Measurements from ENCODE around the gene AP2M1. TPM values are rescaled to one million over a fixed set of nuclear protein-coding genes. Genes with fewer than 3 reads are reported as not detected.

Gene AP2M1
- total RNA-seq, 1 experiment from 2014 or later, result 353 TPM

DNA sequence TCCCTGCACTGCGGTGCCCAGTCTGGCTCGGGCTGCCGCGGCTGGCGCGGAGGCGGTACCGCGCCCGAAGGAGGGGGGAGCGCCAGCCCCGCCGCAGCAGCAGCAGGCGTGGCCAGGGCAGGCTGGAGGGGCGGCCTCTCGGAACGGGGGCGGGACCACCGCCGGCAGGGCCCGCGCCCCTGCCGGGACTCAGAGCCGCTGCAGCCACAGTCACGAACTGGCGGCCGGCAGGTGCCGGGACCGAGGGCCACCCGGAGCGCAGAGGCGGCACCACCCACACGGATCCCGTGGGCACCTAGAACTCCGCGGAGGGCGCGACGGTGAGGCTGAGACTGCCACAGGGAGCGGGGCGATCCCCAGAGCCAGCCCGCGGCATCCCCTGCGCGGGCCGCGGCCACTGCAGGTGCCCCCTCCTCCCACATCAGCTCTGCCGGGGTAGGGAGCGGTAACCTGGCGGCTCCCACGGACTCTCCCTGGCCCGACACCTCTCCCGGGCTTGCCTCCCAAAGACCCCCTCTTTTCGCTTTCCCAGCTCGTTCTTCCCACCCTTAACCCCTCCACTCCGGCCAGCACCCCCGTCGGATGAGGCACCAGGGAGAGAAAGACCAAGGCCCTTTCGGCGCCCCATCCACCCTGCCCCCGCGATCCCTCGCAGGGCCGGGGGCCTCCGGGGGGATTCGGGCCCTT is 54.9 kb downstream of the AP2M1 start, which contains the start of gene VWA5B2:
Gene VWA5B2, plus strand, starts transcription at position 192 of the 687 bp plus-strand sequence. CDS start 944 bp downstream, outside the sequence.
- Histone ChIP-seq H3K27ac (ENCODE audit: low read depth, low read length) (peak within 1 kb of the TSS; percentile 52; the same call in 1 of the 2 replicates), H4K20me1 (ENCODE audit: insufficient read depth) (no peaks in the 10 kb centered on the region), H2AFZ (ENCODE audit: low read depth, low read length, poor library complexity, severe bottlenecking) (no peak within 1 kb of the TSS), H3K4me3 (replicated peaks in 1 of 2; ENCODE audit: low read depth in 1 of 2, low read length in 2 of 2) (peak within 1 kb of the TSS; percentile 73 to 77), H3K9me3 (ENCODE audit: control insufficient read depth in 1 of 2, insufficient read depth in 1 of 2, low read depth in 1 of 2, low read length in 2 of 2) (no peaks in the 10 kb centered on the region), H3K4me2 (ENCODE audit: low read length) (peak within 1 kb of the TSS; percentile 97), H3K4me1 (ENCODE audit: control insufficient read depth in 1 of 2, insufficient read depth in 2 of 2, low read length in 2 of 2) (peaks cover 7 to 28% of the 10 kb centered on the region in 2 experiments), H3K79me2 (ENCODE audit: insufficient read depth, low read length) (no peaks in the 10 kb centered on the region), H3K36me3 (ENCODE audit: control insufficient read depth in 1 of 2, insufficient read depth in 2 of 2, low read length in 2 of 2) (no peaks in the 10 kb centered on the region), H3K9me2 (ENCODE audit: insufficient read depth) (no peaks in the 10 kb centered on the region), H3K9ac (ENCODE audit: low read length) (peak within 1 kb of the TSS; percentile 61), H3K27me3 (ENCODE audit: insufficient read depth, low read length) (no peaks in the 10 kb centered on the region)
- BruUV-seq (replicated peaks), result no TSS peak
- ATAC-seq, result peak; percentile 89
- DNase-seq (ENCODE audit: low read depth, low spot score), result peak; percentile 46
- RAD21 ChIA-PET (ENCODE audit: low non-redundant PET in 1 of 2, low total read pairs in 2 of 2, uncharacterized antibody in 2 of 2, unreplicated experiment in 2 of 2), result no interaction called here
- intact Hi-C loops (cut with micrococcal nuclease), result no loop called here
- CTCF ChIA-PET, result interaction anchor here (0.5 to 2.1 kb wide), 2 partner anchors 34 to 71 kb away, joined by 3 to 4 read pairs; no protein-coding TSS in a partner anchor
- POLR2A ChIA-PET, result interaction anchor here (1.2 kb wide), 1 partner anchor 59 kb away, joined by 3 read pairs; no protein-coding TSS in a partner anchor
- TF ChIP-seq POLR2A (IDR thresholded peaks at IDR 0.05; ENCODE audit: borderline replicate concordance, extremely low read depth, insufficient read depth, insufficient read length) (peak; percentile 51), POLR2AphosphoS5 (IDR thresholded peaks at IDR 0.05; ENCODE audit: low read depth, low read length) (peak; percentile 94), ZNF274 (IDR thresholded peaks at IDR 0.05; ENCODE audit: low read depth, low read length) (no peak), ZFX (IDR thresholded peaks at IDR 0.05) (peak; percentile 23; the same call in 1 of the 2 replicates), EGR1 (IDR thresholded peaks at IDR 0.05; ENCODE audit: low read depth) (peak; percentile 71; the same call in 1 of the 2 replicates), JUND (IDR thresholded peaks at IDR 0.05) (no peak)
- TF ChIP-seq, protein P1, sequence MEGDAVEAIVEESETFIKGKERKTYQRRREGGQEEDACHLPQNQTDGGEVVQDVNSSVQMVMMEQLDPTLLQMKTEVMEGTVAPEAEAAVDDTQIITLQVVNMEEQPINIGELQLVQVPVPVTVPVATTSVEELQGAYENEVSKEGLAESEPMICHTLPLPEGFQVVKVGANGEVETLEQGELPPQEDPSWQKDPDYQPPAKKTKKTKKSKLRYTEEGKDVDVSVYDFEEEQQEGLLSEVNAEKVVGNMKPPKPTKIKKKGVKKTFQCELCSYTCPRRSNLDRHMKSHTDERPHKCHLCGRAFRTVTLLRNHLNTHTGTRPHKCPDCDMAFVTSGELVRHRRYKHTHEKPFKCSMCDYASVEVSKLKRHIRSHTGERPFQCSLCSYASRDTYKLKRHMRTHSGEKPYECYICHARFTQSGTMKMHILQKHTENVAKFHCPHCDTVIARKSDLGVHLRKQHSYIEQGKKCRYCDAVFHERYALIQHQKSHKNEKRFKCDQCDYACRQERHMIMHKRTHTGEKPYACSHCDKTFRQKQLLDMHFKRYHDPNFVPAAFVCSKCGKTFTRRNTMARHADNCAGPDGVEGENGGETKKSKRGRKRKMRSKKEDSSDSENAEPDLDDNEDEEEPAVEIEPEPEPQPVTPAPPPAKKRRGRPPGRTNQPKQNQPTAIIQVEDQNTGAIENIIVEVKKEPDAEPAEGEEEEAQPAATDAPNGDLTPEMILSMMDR (IDR thresholded peaks at IDR 0.05 in 2 of 3, conservative IDR thresholded peaks at IDR 0.05 in 1 of 3; ENCODE audit: borderline replicate concordance in 1 of 3, insufficient read depth in 1 of 3, low read depth in 2 of 3, low read length in 2 of 3), result peak in 1 of 3 experiments; percentile 45; a peak in 1 of 6 replicates
- TF ChIP-seq, protein P2, sequence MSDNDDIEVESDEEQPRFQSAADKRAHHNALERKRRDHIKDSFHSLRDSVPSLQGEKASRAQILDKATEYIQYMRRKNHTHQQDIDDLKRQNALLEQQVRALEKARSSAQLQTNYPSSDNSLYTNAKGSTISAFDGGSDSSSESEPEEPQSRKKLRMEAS (IDR thresholded peaks at IDR 0.05), result no peak; the same call in 1 of the 2 replicates
- TF ChIP-seq, protein P3, sequence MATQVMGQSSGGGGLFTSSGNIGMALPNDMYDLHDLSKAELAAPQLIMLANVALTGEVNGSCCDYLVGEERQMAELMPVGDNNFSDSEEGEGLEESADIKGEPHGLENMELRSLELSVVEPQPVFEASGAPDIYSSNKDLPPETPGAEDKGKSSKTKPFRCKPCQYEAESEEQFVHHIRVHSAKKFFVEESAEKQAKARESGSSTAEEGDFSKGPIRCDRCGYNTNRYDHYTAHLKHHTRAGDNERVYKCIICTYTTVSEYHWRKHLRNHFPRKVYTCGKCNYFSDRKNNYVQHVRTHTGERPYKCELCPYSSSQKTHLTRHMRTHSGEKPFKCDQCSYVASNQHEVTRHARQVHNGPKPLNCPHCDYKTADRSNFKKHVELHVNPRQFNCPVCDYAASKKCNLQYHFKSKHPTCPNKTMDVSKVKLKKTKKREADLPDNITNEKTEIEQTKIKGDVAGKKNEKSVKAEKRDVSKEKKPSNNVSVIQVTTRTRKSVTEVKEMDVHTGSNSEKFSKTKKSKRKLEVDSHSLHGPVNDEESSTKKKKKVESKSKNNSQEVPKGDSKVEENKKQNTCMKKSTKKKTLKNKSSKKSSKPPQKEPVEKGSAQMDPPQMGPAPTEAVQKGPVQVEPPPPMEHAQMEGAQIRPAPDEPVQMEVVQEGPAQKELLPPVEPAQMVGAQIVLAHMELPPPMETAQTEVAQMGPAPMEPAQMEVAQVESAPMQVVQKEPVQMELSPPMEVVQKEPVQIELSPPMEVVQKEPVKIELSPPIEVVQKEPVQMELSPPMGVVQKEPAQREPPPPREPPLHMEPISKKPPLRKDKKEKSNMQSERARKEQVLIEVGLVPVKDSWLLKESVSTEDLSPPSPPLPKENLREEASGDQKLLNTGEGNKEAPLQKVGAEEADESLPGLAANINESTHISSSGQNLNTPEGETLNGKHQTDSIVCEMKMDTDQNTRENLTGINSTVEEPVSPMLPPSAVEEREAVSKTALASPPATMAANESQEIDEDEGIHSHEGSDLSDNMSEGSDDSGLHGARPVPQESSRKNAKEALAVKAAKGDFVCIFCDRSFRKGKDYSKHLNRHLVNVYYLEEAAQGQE (IDR thresholded peaks at IDR 0.05; ENCODE audit: low read depth), result no peak

All from HCT116 (cell line).